ENCODE measurements around the gene B3GAT1. TPM values are rescaled to one million over a fixed set of nuclear protein-coding genes. Genes with fewer than 3 reads are reported as not detected.

The B3GAT1 gene
- total RNA-seq, 1 donor from 2014 or later: 1.9 TPM

DNA sequence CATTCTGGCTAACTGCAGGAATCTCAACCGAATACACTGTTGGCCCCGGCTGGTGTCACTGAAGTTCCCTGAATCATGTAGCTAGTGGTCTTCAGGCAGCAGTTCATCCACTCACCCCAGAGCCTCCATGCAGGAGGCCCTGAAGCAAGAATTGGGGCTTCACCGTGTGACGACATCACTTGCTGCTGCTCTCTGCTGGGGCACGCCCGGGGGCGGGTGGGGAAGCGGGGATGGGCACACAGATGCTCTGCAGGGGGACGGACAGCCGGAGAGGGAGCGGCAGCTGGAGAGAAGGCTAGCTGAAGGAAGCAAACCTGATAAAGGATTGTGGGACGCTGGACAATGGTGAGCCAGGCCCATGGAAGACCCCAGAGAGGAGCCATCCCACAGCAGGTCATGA, 17.0 kb downstream of the B3GAT1 start:
- no peaks in the 10 kb centered on the region for H4K20me1 ChIP-seq (ENCODE audit: insufficient read depth, low read length)
- peaks cover 2% of the 10 kb centered on the region for H3K36me3 Mint-ChIP-seq (ENCODE audit: low read depth, unreplicated experiment)
- no peak overlapping the region for H3K9ac ChIP-seq (ENCODE audit: low read length)
- H3K9me3 ChIP-seq (ENCODE audit: insufficient read depth, low read depth, low read length): no peaks in the 10 kb centered on the region
- no peaks in the 10 kb centered on the region for H3K4me1 Mint-ChIP-seq (ENCODE audit: low read depth, unreplicated experiment)
- no peaks in the 10 kb centered on the region for H3K4me1 ChIP-seq (ENCODE audit: insufficient read depth, low read length)
- peaks cover 42% of the 10 kb centered on the region for H3K27me3 Mint-ChIP-seq (ENCODE audit: low read depth, unreplicated experiment)
- FAIRE-seq: no peak
- H3K27me3 ChIP-seq (ENCODE audit: insufficient read depth, low read length): no peaks in the 10 kb centered on the region
- TF ChIP-seq EZH2 (IDR thresholded peaks at IDR 0.05; ENCODE audit: insufficient read depth, low read length): no peak
- TF ChIP-seq, protein P1, sequence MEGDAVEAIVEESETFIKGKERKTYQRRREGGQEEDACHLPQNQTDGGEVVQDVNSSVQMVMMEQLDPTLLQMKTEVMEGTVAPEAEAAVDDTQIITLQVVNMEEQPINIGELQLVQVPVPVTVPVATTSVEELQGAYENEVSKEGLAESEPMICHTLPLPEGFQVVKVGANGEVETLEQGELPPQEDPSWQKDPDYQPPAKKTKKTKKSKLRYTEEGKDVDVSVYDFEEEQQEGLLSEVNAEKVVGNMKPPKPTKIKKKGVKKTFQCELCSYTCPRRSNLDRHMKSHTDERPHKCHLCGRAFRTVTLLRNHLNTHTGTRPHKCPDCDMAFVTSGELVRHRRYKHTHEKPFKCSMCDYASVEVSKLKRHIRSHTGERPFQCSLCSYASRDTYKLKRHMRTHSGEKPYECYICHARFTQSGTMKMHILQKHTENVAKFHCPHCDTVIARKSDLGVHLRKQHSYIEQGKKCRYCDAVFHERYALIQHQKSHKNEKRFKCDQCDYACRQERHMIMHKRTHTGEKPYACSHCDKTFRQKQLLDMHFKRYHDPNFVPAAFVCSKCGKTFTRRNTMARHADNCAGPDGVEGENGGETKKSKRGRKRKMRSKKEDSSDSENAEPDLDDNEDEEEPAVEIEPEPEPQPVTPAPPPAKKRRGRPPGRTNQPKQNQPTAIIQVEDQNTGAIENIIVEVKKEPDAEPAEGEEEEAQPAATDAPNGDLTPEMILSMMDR (IDR thresholded peaks at IDR 0.05; ENCODE audit: insufficient read depth, low read depth, low read length): no peak
- no peak for DNase-seq (ENCODE audit: low read depth)
- H3K4me2 ChIP-seq (ENCODE audit: low read length): no peak overlapping the region
- no peaks in the 10 kb centered on the region for H3K9me3 Mint-ChIP-seq (ENCODE audit: unreplicated experiment)
- no peaks in the 10 kb centered on the region for H3K36me3 ChIP-seq (ENCODE audit: insufficient read depth, low read length)
- H2AFZ ChIP-seq (ENCODE audit: low read depth, low read length): no peak overlapping the region
- no peak overlapping the region for H3K27ac ChIP-seq (ENCODE audit: low read depth, low read length)
- H3K4me3 ChIP-seq (ENCODE audit: insufficient read depth, low read depth, low read length): no peak overlapping the region
- H3K4me3 Mint-ChIP-seq (ENCODE audit: unreplicated experiment): no peak overlapping the region
- no peak overlapping the region for H3K27ac Mint-ChIP-seq (ENCODE audit: unreplicated experiment)
- no peaks in the 10 kb centered on the region for H3K79me2 ChIP-seq (ENCODE audit: insufficient read depth, low read length)

DNA sequence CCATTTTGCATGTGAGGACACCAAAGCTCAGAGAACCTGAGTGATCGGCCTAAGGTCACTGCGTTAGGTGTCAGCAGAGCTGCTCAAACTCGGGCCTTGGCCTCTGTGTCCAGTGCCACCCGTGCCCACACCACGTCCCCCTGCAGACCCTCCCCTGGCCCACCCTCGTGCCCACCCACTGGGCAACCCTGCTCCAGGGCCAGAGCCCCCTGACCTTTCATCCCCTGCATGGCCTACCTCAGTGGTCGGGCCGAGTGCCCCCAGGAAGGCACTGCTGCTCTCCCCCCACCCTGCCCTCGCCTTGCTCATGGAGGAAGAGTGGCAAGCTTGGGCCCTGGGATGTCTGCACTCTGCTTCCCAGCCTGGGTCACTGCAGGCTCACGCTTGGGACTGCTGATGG, 17.7 kb downstream of the B3GAT1 start:
- no peak overlapping the region for H3K4me3 Mint-ChIP-seq (ENCODE audit: unreplicated experiment)
- no peak overlapping the region for H2AFZ ChIP-seq (ENCODE audit: low read depth, low read length)
- no peaks in the 10 kb centered on the region for H3K9me3 Mint-ChIP-seq (ENCODE audit: unreplicated experiment)
- peak overlapping the region; percentile 62 for H3K27ac Mint-ChIP-seq (ENCODE audit: unreplicated experiment)
- no peaks in the 10 kb centered on the region for H3K4me1 ChIP-seq (ENCODE audit: insufficient read depth, low read length)
- no peaks in the 10 kb centered on the region for H3K36me3 ChIP-seq (ENCODE audit: insufficient read depth, low read length)
- H3K27me3 ChIP-seq (ENCODE audit: insufficient read depth, low read length): no peaks in the 10 kb centered on the region
- no peaks in the 10 kb centered on the region for H3K79me2 ChIP-seq (ENCODE audit: insufficient read depth, low read length)
- FAIRE-seq: no peak
- no peak for TF ChIP-seq EZH2 (IDR thresholded peaks at IDR 0.05; ENCODE audit: insufficient read depth, low read length)
- TF ChIP-seq, protein P1 (IDR thresholded peaks at IDR 0.05; ENCODE audit: insufficient read depth, low read depth, low read length): no peak
- no peaks in the 10 kb centered on the region for H3K9me3 ChIP-seq (ENCODE audit: insufficient read depth, low read depth, low read length)
- no peak for DNase-seq (ENCODE audit: low read depth)
- H3K4me1 Mint-ChIP-seq (ENCODE audit: low read depth, unreplicated experiment): no peaks in the 10 kb centered on the region
- H3K4me3 ChIP-seq (ENCODE audit: insufficient read depth, low read depth, low read length): no peak overlapping the region
- H3K27ac ChIP-seq (ENCODE audit: low read depth, low read length): no peak overlapping the region
- H3K27me3 Mint-ChIP-seq (ENCODE audit: low read depth, unreplicated experiment): peaks cover 42% of the 10 kb centered on the region
- H3K36me3 Mint-ChIP-seq (ENCODE audit: low read depth, unreplicated experiment): peaks cover 2% of the 10 kb centered on the region
- H3K4me2 ChIP-seq (ENCODE audit: low read length): no peak overlapping the region
- H4K20me1 ChIP-seq (ENCODE audit: insufficient read depth, low read length): no peaks in the 10 kb centered on the region
- H3K9ac ChIP-seq (ENCODE audit: low read length): no peak overlapping the region

DNA sequence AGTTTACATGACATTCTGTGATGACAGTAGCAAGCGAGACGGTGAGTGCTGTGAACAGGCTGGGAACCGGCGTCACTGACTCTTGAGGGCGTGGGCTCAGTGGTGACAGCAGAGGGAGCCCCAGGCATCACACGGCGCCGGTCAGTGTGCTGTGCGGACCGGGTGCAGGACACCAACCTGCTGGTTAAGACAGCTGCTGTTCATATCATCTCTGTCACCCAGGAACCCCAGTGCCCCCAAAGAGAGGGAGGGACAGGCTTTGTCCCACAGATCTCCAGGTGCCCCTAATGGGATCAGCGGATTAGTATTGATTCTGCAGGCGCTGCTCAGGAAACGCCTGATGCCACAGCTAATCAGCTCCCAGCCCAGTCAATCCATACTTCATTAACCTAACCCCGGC, 18.4 kb downstream of the B3GAT1 start:
- peaks cover 38% of the 10 kb centered on the region for H3K27me3 Mint-ChIP-seq (ENCODE audit: low read depth, unreplicated experiment)
- no peaks in the 10 kb centered on the region for H3K36me3 ChIP-seq (ENCODE audit: insufficient read depth, low read length)
- H2AFZ ChIP-seq (ENCODE audit: low read depth, low read length): no peak overlapping the region
- no peaks in the 10 kb centered on the region for H3K9me3 Mint-ChIP-seq (ENCODE audit: unreplicated experiment)
- H3K36me3 Mint-ChIP-seq (ENCODE audit: low read depth, unreplicated experiment): peaks cover 2% of the 10 kb centered on the region
- H3K27ac Mint-ChIP-seq (ENCODE audit: unreplicated experiment): no peak overlapping the region
- no peaks in the 10 kb centered on the region for H4K20me1 ChIP-seq (ENCODE audit: insufficient read depth, low read length)
- no peak overlapping the region for H3K9ac ChIP-seq (ENCODE audit: low read length)
- no peaks in the 10 kb centered on the region for H3K27me3 ChIP-seq (ENCODE audit: insufficient read depth, low read length)
- no peak for DNase-seq (ENCODE audit: low read depth)
- H3K4me3 Mint-ChIP-seq (ENCODE audit: unreplicated experiment): no peak overlapping the region
- H3K4me1 Mint-ChIP-seq (ENCODE audit: low read depth, unreplicated experiment): no peaks in the 10 kb centered on the region
- no peaks in the 10 kb centered on the region for H3K9me3 ChIP-seq (ENCODE audit: insufficient read depth, low read depth, low read length)
- H3K4me3 ChIP-seq (ENCODE audit: insufficient read depth, low read depth, low read length): no peak overlapping the region
- H3K79me2 ChIP-seq (ENCODE audit: insufficient read depth, low read length): no peaks in the 10 kb centered on the region
- H3K27ac ChIP-seq (ENCODE audit: low read depth, low read length): no peak overlapping the region
- no peak for TF ChIP-seq EZH2 (IDR thresholded peaks at IDR 0.05; ENCODE audit: insufficient read depth, low read length)
- TF ChIP-seq, protein P1 (IDR thresholded peaks at IDR 0.05; ENCODE audit: insufficient read depth, low read depth, low read length): no peak
- no peaks in the 10 kb centered on the region for H3K4me1 ChIP-seq (ENCODE audit: insufficient read depth, low read length)
- H3K4me2 ChIP-seq (ENCODE audit: low read length): no peak overlapping the region
- FAIRE-seq: no peak
